ENCODE measurements around the gene MEGF8.

Gene MEGF8

GRCh38 chr19:42355896-42356295, 30.5 kb downstream of the MEGF8 start:
- TF ChIP-seq POLR2A (IDR thresholded peaks at IDR 0.05; ENCODE audit: low read depth, low read length), result no peak
- DNase-seq (ENCODE audit: insufficient read length, low spot score) (no peak), FAIRE-seq (no peak)

- DNase-seq (ENCODE audit: insufficient read length, low spot score) (no peak), FAIRE-seq (no peak)
- TF ChIP-seq POLR2A (IDR thresholded peaks at IDR 0.05; ENCODE audit: low read depth, low read length), result no peak
Measured at GRCh38 chr19:42356686-42357085, 31.3 kb downstream of the MEGF8 start.

- no peak for TF ChIP-seq POLR2A (IDR thresholded peaks at IDR 0.05; ENCODE audit: low read depth, low read length)
- no peak for FAIRE-seq
- DNase-seq (ENCODE audit: insufficient read length, low spot score), result no peak
Measured at GRCh38 chr19:42357290-42357689, 31.9 kb downstream of the MEGF8 start.

GRCh38 chr19:42360787-42361544, 35.5 kb downstream of the MEGF8 start:
- FAIRE-seq (no peak), DNase-seq (ENCODE audit: insufficient read length, low spot score) (no peak)
- TF ChIP-seq POLR2A (IDR thresholded peaks at IDR 0.05; ENCODE audit: low read depth, low read length), result no peak

GRCh38 chr19:42361545-42361910, 36.1 kb downstream of the MEGF8 start:
- DNase-seq (ENCODE audit: insufficient read length, low spot score) (no peak), FAIRE-seq (no peak)
- no peak for TF ChIP-seq POLR2A (IDR thresholded peaks at IDR 0.05; ENCODE audit: low read depth, low read length)

- no peak for DNase-seq (ENCODE audit: insufficient read length, low spot score)
- no peak for TF ChIP-seq POLR2A (IDR thresholded peaks at IDR 0.05; ENCODE audit: low read depth, low read length)
- FAIRE-seq, result no peak
Measured at GRCh38 chr19:42362342-42362741, 36.9 kb downstream of the MEGF8 start.

GRCh38 chr19:42362891-42363440, 37.5 kb downstream of the MEGF8 start:
- no peak for TF ChIP-seq POLR2A (IDR thresholded peaks at IDR 0.05; ENCODE audit: low read depth, low read length)
- DNase-seq (ENCODE audit: insufficient read length, low spot score) (no peak), FAIRE-seq (no peak)

GRCh38 chr19:42363614-42364346, 38.3 kb downstream of the MEGF8 start:
- FAIRE-seq (no peak), DNase-seq (ENCODE audit: insufficient read length, low spot score) (no peak)
- TF ChIP-seq POLR2A (IDR thresholded peaks at IDR 0.05; ENCODE audit: low read depth, low read length), result no peak

- no peak for DNase-seq (ENCODE audit: insufficient read length, low spot score)
- no peak for TF ChIP-seq POLR2A (IDR thresholded peaks at IDR 0.05; ENCODE audit: low read depth, low read length)
- no peak for FAIRE-seq
Measured at GRCh38 chr19:42366673-42367072, 41.2 kb downstream of the MEGF8 start.

- FAIRE-seq (no peak), DNase-seq (ENCODE audit: insufficient read length, low spot score) (no peak)
- TF ChIP-seq POLR2A (IDR thresholded peaks at IDR 0.05; ENCODE audit: low read depth, low read length), result no peak
Measured at GRCh38 chr19:42367929-42368328, 42.5 kb downstream of the MEGF8 start.

GRCh38 chr19:42368360-42368759, 42.9 kb downstream of the MEGF8 start:
- FAIRE-seq (no peak), DNase-seq (ENCODE audit: insufficient read length, low spot score) (no peak)
- TF ChIP-seq POLR2A (IDR thresholded peaks at IDR 0.05; ENCODE audit: low read depth, low read length), result no peak

- FAIRE-seq (no peak), DNase-seq (ENCODE audit: insufficient read length, low spot score) (no peak)
- no peak for TF ChIP-seq POLR2A (IDR thresholded peaks at IDR 0.05; ENCODE audit: low read depth, low read length)
Measured at GRCh38 chr19:42368765-42369164, 43.3 kb downstream of the MEGF8 start.

- no peak for TF ChIP-seq POLR2A (IDR thresholded peaks at IDR 0.05; ENCODE audit: low read depth, low read length)
- no peak for DNase-seq (ENCODE audit: insufficient read length, low spot score)
- no peak for FAIRE-seq
Measured at GRCh38 chr19:42369433-42370067, 44.1 kb downstream of the MEGF8 start.

- DNase-seq (ENCODE audit: insufficient read length, low spot score) (no peak), FAIRE-seq (no peak)
- no peak for TF ChIP-seq POLR2A (IDR thresholded peaks at IDR 0.05; ENCODE audit: low read depth, low read length)
Measured at GRCh38 chr19:42370068-42370520, 44.7 kb downstream of the MEGF8 start.

Data from H54 (cell line).